HCT116 (cell line): ENCODE data around the gene SLC6A19.

Experiments used
- POLR2A ChIP-seq: IDR thresholded peaks from 2 replicates; pipeline ENCODE4 v1.7.0; 2011; ENCODE audit warnings: borderline replicate concordance; ENCODE audit not compliant: insufficient read depth, insufficient read length; ENCODE audit errors: extremely low read depth
- SRF ChIP-seq: IDR thresholded peaks from 2 replicates; pipeline ENCODE4 v1.6.1; 2012; ENCODE audit warnings: low read depth

- TF ChIP-seq SRF (no peak), POLR2A (no peak)
Measured at GRCh38 chr5:1180841-1181271, 20.5 kb upstream of the SLC6A19 start.
